Gastroesophageal sphincter (tissue), 4 donors: ENCODE measurements around the gene ADAMTS12. TPM values are rescaled to one million over a fixed set of nuclear protein-coding genes. Genes with fewer than 3 reads are reported as not detected.

Experiments
- ATAC-seq: fragments of 150-250 bp; one replicate; pipeline ENCODE4 v1.9.1; 2016; ENCODE audit warnings: mild to moderate bottlenecking, moderate library complexity
- H3K27ac ChIP-seq, 4 donors: fragments of 200-600 bp; sonication (generic) in 3 of 4; 1 replicate in 3 of 4; 2 replicates in 1 of 4; pipeline ENCODE4 v1.5.1; 2016 to 2019
- H3K27me3 ChIP-seq: fragments of 200-600 bp; sonication (generic); one replicate; pipeline ENCODE4 v1.5.1; 2019
- H3K36me3 ChIP-seq, 2 donors: fragments of 200-600 bp; sonication (generic); one replicate each; pipeline ENCODE4 v1.5.1; 2019; ENCODE audit warnings: control low read depth in 1 of 2
- H3K4me1 ChIP-seq, 3 donors: fragments of 200-600 bp; sonication (generic); 1 replicate in 2 of 3; 2 replicates in 1 of 3; pipeline ENCODE4 v1.5.1; 2016 to 2019; ENCODE audit warnings: control low read depth in 2 of 3
- H3K4me3 ChIP-seq, 2 donors: fragments of 200-600 bp; sonication (generic); one replicate each; pipeline ENCODE4 v1.5.1; 2019; ENCODE audit warnings: mild to moderate bottlenecking in 1 of 2, moderate library complexity in 1 of 2
- H3K9me3 ChIP-seq, 3 donors: fragments of 200-600 bp; sonication (generic); one replicate each; pipeline ENCODE4 v1.5.1; 2017 to 2019; ENCODE audit warnings: control low read depth in 2 of 3
- CTCF ChIP-seq, 4 experiments: fragments of 200-600 bp in 2 of 4; fragments of 450-650 bp in 2 of 4; sonication (generic) in 1 of 4; IDR thresholded peaks; one replicate each; pipeline ENCODE4 v1.5.1; 2017 to 2019; ENCODE audit warnings: antibody characterized with exemption in 4 of 4, mild to moderate bottlenecking in 2 of 4, moderate library complexity in 2 of 4
- EP300 ChIP-seq: sonication (generic); formaldehyde crosslinking; IDR thresholded peaks from one replicate; pipeline ENCODE4 v1.6.1; 2017; ENCODE audit warnings: antibody characterized with exemption, mild to moderate bottlenecking
- POLR2A ChIP-seq, 2 donors: fragments of 450-650 bp; IDR thresholded peaks; one replicate each; pipeline ENCODE4 v1.6.1; 2017; ENCODE audit warnings: antibody characterized with exemption in 2 of 2, mild to moderate bottlenecking in 2 of 2, moderate library complexity in 1 of 2
- POLR2AphosphoS5 ChIP-seq: sonication (generic); formaldehyde crosslinking; IDR thresholded peaks from one replicate; pipeline ENCODE4 v1.6.1; 2017; ENCODE audit warnings: antibody characterized with exemption
- WGBS, 2 donors: methylation state at CpG; one replicate each; pipeline ENCODE4 v1.1.5; 2018; ENCODE audit warnings: low coverage in 1 of 2; 5-methylcytosine and 5-hydroxymethylcytosine counted together
- total RNA-seq, 4 donors: library from RNA; depleted of rRNA; stranded (reverse); fragments of >200 nt; gene quantifications; one replicate each; pipeline ENCODE4 v1.1.0, GENCODE V29; 2016

Gene ADAMTS12
- total RNA-seq, 4 donors from 2014 or later: 2.6 to 6.5 (median 5.2) TPM

DNA sequence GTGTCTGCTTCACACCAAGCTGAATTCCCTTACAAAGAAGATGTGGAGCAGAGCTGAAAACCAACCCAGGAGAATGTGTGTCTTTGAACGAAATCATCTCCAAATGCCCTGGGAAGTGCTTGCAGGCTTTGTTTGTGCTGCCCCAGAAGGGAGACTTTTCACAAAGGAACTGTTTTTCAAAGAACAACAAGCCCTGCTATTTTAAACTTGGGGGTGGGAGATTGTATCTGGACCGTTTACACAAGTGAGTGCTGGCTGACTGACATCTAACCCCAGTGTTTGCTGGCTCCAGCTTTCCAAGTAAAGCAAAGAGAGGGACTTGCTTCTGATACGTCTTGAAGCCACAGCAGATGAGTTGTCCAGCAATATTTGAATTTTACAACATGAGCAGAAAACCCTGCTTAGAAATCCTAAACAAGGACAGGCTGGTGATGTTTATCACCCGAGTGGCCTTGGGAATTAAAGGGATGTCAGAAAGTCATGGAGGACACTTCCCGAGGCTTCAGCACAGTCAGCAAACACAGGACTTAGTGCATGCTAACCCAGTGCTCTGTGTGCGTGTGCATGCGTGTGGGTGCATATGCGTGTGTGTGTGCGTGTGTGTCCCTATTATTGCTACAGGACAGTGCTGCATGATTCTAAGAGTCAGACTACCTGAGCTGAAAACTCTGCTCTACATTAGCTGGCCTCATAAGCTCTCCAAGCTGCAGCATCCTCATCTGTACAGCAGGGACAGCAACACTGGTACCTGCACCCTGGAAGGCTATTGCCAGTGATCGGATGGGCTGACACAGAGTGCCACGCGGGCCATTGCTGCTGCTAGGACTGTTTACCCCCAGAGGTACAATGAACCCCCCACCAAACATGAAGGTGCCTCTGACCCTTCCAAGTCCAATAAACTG is 1.4 kb downstream of the ADAMTS12 start:
- Histone ChIP-seq H3K4me1 (peaks cover 3 to 75% (median 28%) of the 10 kb centered on the region in 3 donors), H3K27ac (peak overlapping the region in 3 of 4 donors; percentile 77 to 81 (median 79)), H3K36me3 (no peaks in the 10 kb centered on the region), H3K27me3 (no peaks in the 10 kb centered on the region), H3K4me3 (peak overlapping the region in 1 of 2 donors; percentile 58), H3K9me3 (no peaks in the 10 kb centered on the region)
- WGBS, 2 donors: 0 to 20% methylated on average over 4 to 5 of the region's 12 CpGs
- ATAC-seq: peak; percentile 22
- no peak for TF ChIP-seq POLR2AphosphoS5
- TF ChIP-seq EP300: no peak
- no peak for TF ChIP-seq POLR2A (IDR thresholded peaks at IDR 0.05)
- peak in 1 of 4 experiments; percentile 13 for TF ChIP-seq CTCF (IDR thresholded peaks at IDR 0.05)

DNA sequence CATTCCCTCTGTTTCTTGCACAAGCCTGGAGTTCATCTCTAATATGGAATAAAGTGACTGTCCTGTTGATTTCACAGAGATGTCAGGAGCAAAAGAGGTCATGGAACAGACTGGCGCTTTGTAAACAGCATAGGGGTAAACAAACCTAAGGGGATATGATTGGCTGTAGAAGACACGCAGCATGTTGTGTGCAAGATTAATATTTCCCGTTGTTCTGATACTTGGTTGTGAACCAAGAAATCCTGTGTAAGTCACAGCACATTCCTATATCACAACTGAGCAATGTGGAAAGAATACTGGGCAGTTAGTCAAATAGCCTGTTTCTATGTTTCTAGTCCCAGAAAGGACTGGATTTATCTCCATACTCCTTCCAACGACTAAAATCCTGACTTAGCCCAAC is 3.2 kb downstream of the ADAMTS12 start:
- no peaks in the 10 kb centered on the region for H3K9me3 ChIP-seq
- no peak overlapping the region for H3K4me3 ChIP-seq
- H3K27me3 ChIP-seq: no peaks in the 10 kb centered on the region
- no peak overlapping the region for H3K27ac ChIP-seq
- 24 to 31% methylated on average over 4 of the region's 4 CpGs for WGBS, 2 donors
- TF ChIP-seq CTCF (IDR thresholded peaks at IDR 0.05) (no peak), POLR2AphosphoS5 (no peak), POLR2A (IDR thresholded peaks at IDR 0.05) (no peak), EP300 (no peak)
- no peak for ATAC-seq
- H3K36me3 ChIP-seq: no peaks in the 10 kb centered on the region
- H3K4me1 ChIP-seq: peaks cover 3 to 78% (median 28%) of the 10 kb centered on the region in 3 donors

- Histone ChIP-seq H3K9me3 (no peaks in the 10 kb centered on the region), H3K27ac (no peak overlapping the region), H3K36me3 (no peaks in the 10 kb centered on the region), H3K27me3 (no peaks in the 10 kb centered on the region), H3K4me1 (peaks cover 3 to 70% (median 21%) of the 10 kb centered on the region in 3 donors), H3K4me3 (no peak overlapping the region)
- TF ChIP-seq EP300 (no peak), POLR2A (IDR thresholded peaks at IDR 0.05) (no peak), POLR2AphosphoS5 (no peak), CTCF (IDR thresholded peaks at IDR 0.05) (no peak)
- no peak for ATAC-seq
- 69 to 100% methylated on average over 2 of the region's 3 CpGs for WGBS, 2 donors
Measured at GRCh38 chr5:33887268-33887667, 4.5 kb downstream of the ADAMTS12 start.

DNA sequence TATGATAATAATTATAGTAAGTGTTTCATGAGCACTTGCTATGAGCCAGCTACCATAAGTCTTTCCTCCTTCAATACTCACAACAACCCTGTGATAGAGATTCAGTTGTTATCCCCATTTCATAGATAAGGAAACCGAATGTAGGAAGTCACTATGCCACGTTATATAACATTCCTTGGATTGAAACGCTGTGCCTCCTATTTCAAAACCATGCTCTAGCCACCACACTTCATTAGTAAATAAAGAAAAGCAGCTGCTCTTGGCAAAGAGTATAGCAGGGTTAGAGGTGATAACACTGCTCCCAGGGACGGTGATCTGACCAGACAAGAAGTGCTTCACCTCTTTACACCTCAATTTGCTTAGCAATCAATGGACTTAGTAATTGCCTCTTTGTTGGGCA is 5.5 kb downstream of the ADAMTS12 start:
- 50 to 93% methylated on average over 3 to 4 of the region's 4 CpGs for WGBS, 2 donors
- ATAC-seq: no peak
- H3K27me3 ChIP-seq: no peaks in the 10 kb centered on the region
- H3K4me3 ChIP-seq: no peak overlapping the region
- H3K9me3 ChIP-seq: no peaks in the 10 kb centered on the region
- TF ChIP-seq EP300 (no peak), CTCF (IDR thresholded peaks at IDR 0.05) (no peak), POLR2AphosphoS5 (no peak), POLR2A (IDR thresholded peaks at IDR 0.05) (no peak)
- no peaks in the 10 kb centered on the region for H3K36me3 ChIP-seq
- no peak overlapping the region for H3K27ac ChIP-seq
- H3K4me1 ChIP-seq: peaks cover 3 to 60% (median 19%) of the 10 kb centered on the region in 3 donors

GRCh38 chr5:33885679-33886078 is 6.1 kb downstream of the ADAMTS12 start:
- Histone ChIP-seq H3K27ac (no peak overlapping the region), H3K4me1 (peaks cover 0 to 54% (median 13%) of the 10 kb centered on the region in 3 donors), H3K9me3 (no peaks in the 10 kb centered on the region), H3K36me3 (peaks cover 0 to 4% of the 10 kb centered on the region in 2 donors), H3K27me3 (no peaks in the 10 kb centered on the region), H3K4me3 (no peak overlapping the region)
- ATAC-seq: no peak
- WGBS, 2 donors: 37 to 52% methylated on average over 3 of the region's 3 CpGs
- TF ChIP-seq EP300 (no peak), CTCF (IDR thresholded peaks at IDR 0.05) (no peak), POLR2A (IDR thresholded peaks at IDR 0.05) (no peak), POLR2AphosphoS5 (peak; percentile 49)
